ENCODE data around the gene CYP8B1. TPM values are rescaled to one million over a fixed set of nuclear protein-coding genes. Genes with fewer than 3 reads are reported as not detected.
"Not testable (repeated sequence)": the region's sequence is repeated elsewhere in the genome, so short reads cannot be mapped to it uniquely, and the experiment has no call there.

Gene CYP8B1
- total and polyA plus RNA-seq, 2 donors = 0.02 TPM; not detected in 1

DNA sequence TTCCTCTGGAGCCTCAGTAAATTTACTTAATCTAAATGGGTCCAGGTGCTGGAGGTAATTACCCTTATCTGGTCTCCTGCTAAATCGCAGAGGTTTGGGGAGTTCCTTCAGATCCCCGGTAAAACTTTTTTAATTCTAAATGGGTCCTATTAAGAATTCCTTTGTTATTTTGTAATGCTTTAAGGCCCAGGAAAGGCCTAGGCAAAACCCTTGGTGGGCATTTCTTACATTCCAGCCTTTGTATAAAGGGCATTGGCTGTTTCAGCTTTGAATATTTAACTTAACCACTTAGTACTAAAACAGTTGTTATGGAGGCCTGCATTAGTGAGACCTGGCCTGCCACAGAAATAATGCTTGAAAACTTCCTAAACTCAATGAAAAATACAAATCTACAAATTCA lies 15.4 kb upstream of the CYP8B1 start:
- H3K4me1 ChIP-seq (ENCODE audit: control insufficient read depth in 2 of 2, insufficient read depth in 2 of 2, low read length in 2 of 2) = no peaks in the 10 kb centered on the region

DNA sequence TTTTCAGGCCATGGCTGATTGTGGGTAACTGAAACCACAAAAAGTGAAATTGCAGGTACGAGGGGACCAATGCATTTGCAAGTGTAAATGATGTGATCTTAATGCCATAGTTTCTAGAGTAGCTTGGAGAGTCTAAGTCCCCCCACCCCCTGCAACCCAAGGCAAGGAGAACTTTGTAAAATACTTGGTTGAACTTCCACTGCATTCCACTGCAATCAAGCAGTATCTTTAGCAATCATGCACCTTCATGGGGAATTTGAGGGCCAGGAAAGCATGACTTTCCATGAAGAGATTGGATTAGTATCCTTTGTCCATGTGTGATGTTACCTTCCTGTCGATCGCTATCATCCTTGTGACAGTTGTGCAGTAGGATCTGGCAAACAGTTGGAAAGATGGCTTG lies 11.4 kb upstream of the CYP8B1 start:
- no peaks in the 10 kb centered on the region for H3K27me3 ChIP-seq (ENCODE audit: control insufficient read depth in 2 of 2, insufficient read depth in 1 of 2, low read length in 1 of 2)
- WGBS = 86% methylated on average over 3 of the region's 3 CpGs
- H3K4me3 ChIP-seq (ENCODE audit: low read length in 2 of 2) = no peak overlapping the region
- H3K36me3 ChIP-seq (ENCODE audit: control insufficient read depth in 2 of 2, insufficient read depth in 2 of 2, low read length in 1 of 2) = no peaks in the 10 kb centered on the region
- H3K27ac ChIP-seq (ENCODE audit: low read depth in 1 of 2, low read length in 1 of 2) = no peak overlapping the region
- DNase-seq (ENCODE audit: low read depth in 6 of 9, low spot score in 9 of 9) = no peak
- no peaks in the 10 kb centered on the region for H3K9me3 ChIP-seq (ENCODE audit: control insufficient read depth in 2 of 2, insufficient read depth in 1 of 2, low read length in 1 of 2)
- H3K4me1 ChIP-seq (ENCODE audit: control insufficient read depth in 2 of 2, insufficient read depth in 2 of 2, low read length in 2 of 2) = no peaks in the 10 kb centered on the region

More for the DNA sequence above, 15.4 kb upstream of the CYP8B1 start:
- Histone ChIP-seq H3K36me3 (ENCODE audit: control insufficient read depth in 2 of 2, insufficient read depth in 2 of 2, low read length in 1 of 2) (no peaks in the 10 kb centered on the region), H3K4me3 (ENCODE audit: low read length in 2 of 2) (no peak overlapping the region), H3K27ac (ENCODE audit: low read depth in 1 of 2, low read length in 1 of 2) (no peak overlapping the region), H3K9me3 (ENCODE audit: control insufficient read depth in 2 of 2, insufficient read depth in 1 of 2, low read length in 1 of 2) (no peaks in the 10 kb centered on the region), H3K27me3 (ENCODE audit: control insufficient read depth in 2 of 2, insufficient read depth in 1 of 2, low read length in 1 of 2) (no peaks in the 10 kb centered on the region)
- no peak for DNase-seq (ENCODE audit: low read depth in 6 of 9, low spot score in 9 of 9)
- 96% methylated on average over 2 of the region's 2 CpGs for WGBS

DNA sequence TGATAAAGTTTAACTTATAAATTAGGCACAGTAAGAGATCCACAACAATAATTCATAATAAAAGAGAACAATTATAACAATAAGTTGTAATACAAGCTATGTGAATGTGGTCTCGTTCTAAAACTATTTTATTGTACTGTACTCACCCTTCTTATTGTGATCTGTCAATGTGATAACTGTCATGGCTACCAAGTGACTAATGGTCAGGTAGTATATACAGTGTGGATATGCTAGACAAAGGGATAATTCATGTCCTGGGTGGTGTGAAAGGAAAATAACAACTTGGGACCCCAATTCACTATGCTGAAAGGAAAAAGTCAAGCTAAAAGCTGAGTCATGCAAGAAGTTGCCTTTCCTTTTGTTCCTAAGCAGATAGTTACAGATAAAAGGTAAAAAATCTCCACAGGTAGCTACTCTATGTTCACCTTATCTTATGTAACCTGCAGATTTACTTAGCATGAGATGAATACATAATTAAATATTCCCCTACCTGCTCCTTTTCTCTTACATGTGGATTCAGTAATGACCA lies 10.7 kb upstream of the CYP8B1 start:
- Histone ChIP-seq H3K9me3 (ENCODE audit: control insufficient read depth in 2 of 2, insufficient read depth in 1 of 2, low read length in 1 of 2) (no peaks in the 10 kb centered on the region), H3K36me3 (ENCODE audit: control insufficient read depth in 2 of 2, insufficient read depth in 2 of 2, low read length in 1 of 2) (no peaks in the 10 kb centered on the region), H3K27ac (ENCODE audit: low read depth in 1 of 2, low read length in 1 of 2) (no peak overlapping the region), H3K4me1 (ENCODE audit: control insufficient read depth in 2 of 2, insufficient read depth in 2 of 2, low read length in 2 of 2) (peaks cover 4 to 5% of the 10 kb centered on the region in 2 donors), H3K27me3 (ENCODE audit: control insufficient read depth in 2 of 2, insufficient read depth in 1 of 2, low read length in 1 of 2) (no peaks in the 10 kb centered on the region), H3K4me3 (ENCODE audit: low read length in 2 of 2) (no peak overlapping the region)
- no peak for DNase-seq (ENCODE audit: low read depth in 6 of 9, low spot score in 9 of 9)
- WGBS = 97% methylated on average over 1 of the region's 1 CpG

DNA sequence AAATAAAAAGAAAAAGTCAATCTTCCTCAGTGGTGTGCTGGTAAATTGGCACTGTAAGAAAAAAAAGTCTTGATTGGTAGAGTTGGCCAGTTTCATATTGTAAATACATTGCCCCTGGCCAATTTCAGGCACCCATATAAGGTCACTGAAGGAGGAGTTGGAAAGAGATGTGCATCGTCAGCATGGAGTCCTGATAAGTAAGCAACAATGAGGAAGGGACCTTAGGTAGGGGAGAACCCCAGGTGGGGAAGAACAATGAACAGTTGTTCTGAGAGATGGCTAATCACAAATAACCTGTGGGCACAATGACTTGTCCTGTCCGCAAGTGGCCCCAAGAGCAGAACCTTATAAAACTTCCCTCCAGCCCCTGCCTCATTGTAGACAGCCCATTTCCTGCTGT lies 8.6 kb upstream of the CYP8B1 start:
- 89% methylated on average over 2 of the region's 2 CpGs for WGBS
- Histone ChIP-seq H3K27ac (ENCODE audit: low read depth in 1 of 2, low read length in 1 of 2) (no peak overlapping the region), H3K9me3 (ENCODE audit: control insufficient read depth in 2 of 2, insufficient read depth in 1 of 2, low read length in 1 of 2) (no peaks in the 10 kb centered on the region), H3K4me3 (ENCODE audit: low read length in 2 of 2) (no peak overlapping the region), H3K27me3 (ENCODE audit: control insufficient read depth in 2 of 2, insufficient read depth in 1 of 2, low read length in 1 of 2) (peaks cover 2 to 7% of the 10 kb centered on the region in 2 donors), H3K4me1 (ENCODE audit: control insufficient read depth in 2 of 2, insufficient read depth in 2 of 2, low read length in 2 of 2) (peaks cover 9 to 13% of the 10 kb centered on the region in 2 donors), H3K36me3 (ENCODE audit: control insufficient read depth in 2 of 2, insufficient read depth in 2 of 2, low read length in 1 of 2) (no peaks in the 10 kb centered on the region)
- DNase-seq (ENCODE audit: low read depth in 6 of 9, low spot score in 9 of 9) = no peak

DNA sequence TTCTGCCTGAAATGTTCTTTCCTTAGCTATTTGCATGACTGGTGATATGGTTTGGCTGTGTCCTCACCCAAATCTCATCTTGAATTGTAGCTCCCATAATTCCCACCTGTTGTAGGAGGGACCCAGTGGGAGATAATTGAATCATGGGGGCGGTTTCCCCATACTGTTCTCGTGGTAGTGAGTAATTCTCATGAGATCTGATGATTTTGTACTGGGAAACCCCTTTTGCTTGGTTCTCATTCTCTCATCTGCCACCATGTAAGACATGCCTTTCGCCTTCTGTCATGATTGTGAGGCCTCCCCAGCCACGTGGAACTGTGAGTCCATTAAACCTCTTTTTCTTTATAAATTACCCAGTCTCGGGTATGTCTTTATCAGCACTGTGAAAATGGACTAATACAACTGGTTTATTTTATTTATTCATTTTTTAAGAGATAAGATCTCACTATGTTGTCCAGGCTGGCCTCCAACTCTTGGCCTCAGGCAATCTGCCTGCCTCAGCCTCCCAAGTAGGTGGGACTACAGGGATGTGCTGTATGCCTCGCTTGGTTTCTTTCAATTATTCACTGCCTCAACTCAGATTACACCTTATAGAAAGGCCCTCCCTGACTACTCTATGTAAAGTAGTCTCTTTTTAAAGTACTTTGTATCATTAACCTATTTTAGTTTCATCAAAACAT lies 7.7 kb upstream of the CYP8B1 start:
- DNase-seq (ENCODE audit: low read depth in 6 of 9, low spot score in 9 of 9); H3K9me3 ChIP-seq (ENCODE audit: control insufficient read depth in 2 of 2, insufficient read depth in 1 of 2, low read length in 1 of 2); H3K27ac ChIP-seq (ENCODE audit: low read depth in 1 of 2, low read length in 1 of 2); H3K4me3 ChIP-seq (ENCODE audit: low read length in 2 of 2); H3K36me3 ChIP-seq (ENCODE audit: control insufficient read depth in 2 of 2, insufficient read depth in 2 of 2, low read length in 1 of 2): not testable (repeated sequence)
- H3K4me1 ChIP-seq (ENCODE audit: control insufficient read depth in 2 of 2, insufficient read depth in 2 of 2, low read length in 2 of 2) = peaks cover 9 to 13% of the 10 kb centered on the region in 2 donors
- 93% methylated on average over 6 of the region's 6 CpGs for WGBS
- H3K27me3 ChIP-seq (ENCODE audit: control insufficient read depth in 2 of 2, insufficient read depth in 1 of 2, low read length in 1 of 2) = peaks cover 2 to 12% of the 10 kb centered on the region in 2 donors

DNA sequence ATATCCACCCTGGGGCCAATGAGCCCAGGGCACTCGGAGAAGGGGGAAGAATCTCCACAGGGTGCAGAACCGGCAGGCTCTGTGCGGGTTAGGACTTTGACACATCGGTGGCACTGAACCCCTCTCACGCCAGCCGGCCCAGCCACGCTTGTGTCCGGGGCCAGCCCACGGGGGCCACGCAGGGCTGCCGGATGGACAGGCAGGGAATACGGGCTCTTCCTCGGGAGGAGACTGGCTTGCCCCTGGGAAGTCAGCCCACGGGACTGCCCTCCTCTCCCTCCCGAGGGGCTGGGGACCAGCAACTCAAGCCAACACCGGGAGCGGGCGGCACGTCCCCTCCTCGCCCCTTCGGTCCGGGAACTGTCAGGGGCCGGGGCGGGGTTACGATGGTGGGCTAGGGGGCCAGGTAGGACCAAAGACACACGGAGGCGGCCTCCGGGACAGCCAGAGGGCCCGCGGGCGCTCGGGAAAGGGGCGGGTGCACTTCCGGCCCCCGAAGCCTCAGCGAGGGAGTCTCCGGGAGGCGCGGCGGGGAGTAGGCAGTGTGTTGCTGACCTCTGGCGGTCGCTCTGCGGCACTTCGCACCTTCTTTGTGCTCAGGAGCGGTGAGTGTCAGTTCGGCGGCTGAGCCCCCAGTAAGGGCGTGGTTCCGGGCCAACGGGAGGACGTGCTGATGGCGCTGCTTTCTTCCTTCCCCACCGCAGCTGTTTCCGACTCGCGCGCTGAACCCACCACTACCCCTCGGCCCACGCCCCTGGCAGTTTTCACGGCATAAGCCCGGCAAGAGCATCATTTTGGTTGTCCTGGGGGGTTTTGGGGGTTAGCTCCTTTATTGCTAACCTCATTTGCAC lies 5.1 kb upstream of the CYP8B1 start:
- Histone ChIP-seq H3K9me3 (ENCODE audit: control insufficient read depth in 2 of 2, insufficient read depth in 1 of 2, low read length in 1 of 2) (no peaks in the 10 kb centered on the region), H3K27me3 (ENCODE audit: control insufficient read depth in 2 of 2, insufficient read depth in 1 of 2, low read length in 1 of 2) (peaks cover 2 to 14% of the 10 kb centered on the region in 2 donors), H3K4me3 (ENCODE audit: low read length in 2 of 2) (peak overlapping the region; percentile 55 to 71), H3K27ac (ENCODE audit: low read depth in 1 of 2, low read length in 1 of 2) (peak overlapping the region in 1 of 2 donors; percentile 66), H3K4me1 (ENCODE audit: control insufficient read depth in 2 of 2, insufficient read depth in 2 of 2, low read length in 2 of 2) (peaks cover 9 to 13% of the 10 kb centered on the region in 2 donors), H3K36me3 (ENCODE audit: control insufficient read depth in 2 of 2, insufficient read depth in 2 of 2, low read length in 1 of 2) (no peaks in the 10 kb centered on the region)
- WGBS = 4% methylated on average over 61 of the region's 61 CpGs
- peak; percentile 73 to 94 (median 80) for DNase-seq (ENCODE audit: low read depth in 6 of 9, low spot score in 9 of 9)

DNA sequence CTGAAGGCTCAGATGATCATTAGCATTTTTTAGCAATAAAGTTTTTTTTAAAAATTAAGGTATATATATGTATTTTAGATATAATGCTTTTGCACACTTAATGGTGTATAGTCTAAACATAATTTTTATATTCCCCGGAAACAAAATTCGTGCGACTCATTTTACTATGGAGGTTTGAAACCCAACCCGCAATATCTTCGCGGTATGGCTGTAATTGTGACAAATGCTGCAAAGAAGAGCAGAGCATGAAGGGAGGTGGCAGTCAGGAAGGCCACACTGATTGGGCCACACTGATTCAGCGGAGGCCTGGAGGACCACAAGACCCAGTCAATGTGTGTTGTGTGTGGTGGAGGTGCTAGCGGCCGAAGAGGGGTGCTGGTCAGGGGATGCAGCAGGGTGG lies 4.5 kb upstream of the CYP8B1 start:
- H3K27me3 ChIP-seq (ENCODE audit: control insufficient read depth in 2 of 2, insufficient read depth in 1 of 2, low read length in 1 of 2) = peaks cover 2 to 15% of the 10 kb centered on the region in 2 donors
- 85% methylated on average over 9 of the region's 9 CpGs for WGBS
- H3K9me3 ChIP-seq (ENCODE audit: control insufficient read depth in 2 of 2, insufficient read depth in 1 of 2, low read length in 1 of 2) = no peaks in the 10 kb centered on the region
- H3K4me3 ChIP-seq (ENCODE audit: low read length in 2 of 2) = peak overlapping the region; percentile 55 to 71
- peak in 1 of 9 donors; percentile 8 for DNase-seq (ENCODE audit: low read depth in 6 of 9, low spot score in 9 of 9)
- peaks cover 9 to 13% of the 10 kb centered on the region in 2 donors for H3K4me1 ChIP-seq (ENCODE audit: control insufficient read depth in 2 of 2, insufficient read depth in 2 of 2, low read length in 2 of 2)
- no peak overlapping the region for H3K27ac ChIP-seq (ENCODE audit: low read depth in 1 of 2, low read length in 1 of 2)
- H3K36me3 ChIP-seq (ENCODE audit: control insufficient read depth in 2 of 2, insufficient read depth in 2 of 2, low read length in 1 of 2) = no peaks in the 10 kb centered on the region

DNA sequence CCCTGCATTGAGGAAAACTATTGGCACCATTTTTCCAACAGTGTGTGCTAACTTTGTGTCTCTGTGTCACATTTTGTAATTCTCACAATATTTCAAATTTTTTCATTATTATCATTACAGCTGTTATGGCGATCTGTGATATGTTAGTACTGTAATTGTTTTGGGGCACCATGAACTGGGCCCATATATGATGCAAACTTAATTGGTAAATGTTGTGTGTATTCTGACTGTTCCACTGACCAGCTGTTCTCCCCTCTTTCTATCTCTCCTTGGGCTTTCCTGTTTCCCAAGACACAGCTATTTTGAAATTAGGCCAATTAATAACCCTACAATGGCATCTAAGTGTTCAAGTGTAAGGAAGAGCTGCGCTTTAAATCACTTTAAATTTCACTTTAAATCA lies 2.2 kb upstream of the CYP8B1 start:
- Histone ChIP-seq H3K27ac (ENCODE audit: low read depth in 1 of 2, low read length in 1 of 2) (no peak overlapping the region), H3K36me3 (ENCODE audit: control insufficient read depth in 2 of 2, insufficient read depth in 2 of 2, low read length in 1 of 2) (no peaks in the 10 kb centered on the region), H3K9me3 (ENCODE audit: control insufficient read depth in 2 of 2, insufficient read depth in 1 of 2, low read length in 1 of 2) (no peaks in the 10 kb centered on the region), H3K27me3 (ENCODE audit: control insufficient read depth in 2 of 2, insufficient read depth in 1 of 2, low read length in 1 of 2) (peaks cover 2 to 20% of the 10 kb centered on the region in 2 donors), H3K4me3 (ENCODE audit: low read length in 2 of 2) (no peak overlapping the region), H3K4me1 (ENCODE audit: control insufficient read depth in 2 of 2, insufficient read depth in 2 of 2, low read length in 2 of 2) (peaks cover 9 to 13% of the 10 kb centered on the region in 2 donors)
- DNase-seq (ENCODE audit: low read depth in 6 of 9, low spot score in 9 of 9) = no peak
- 99% methylated on average over 2 of the region's 2 CpGs for WGBS
